GM19463 (cell line): ENCODE measurements around the gene COPA.

Experiments
- ATAC-seq: cut with Tn5 transposase; IDR thresholded peaks from one replicate; pipeline ENCODE4 v1.9.1; 2021; ENCODE audit warnings: mild to moderate bottlenecking, moderate library complexity; ENCODE audit not compliant: unreplicated experiment

Gene COPA

GRCh38 chr1:160363010-160363409 lies 20.0 kb upstream of the COPA start:
- no peak for ATAC-seq

- no peak for ATAC-seq
These were observed 19.3 kb upstream of the COPA start for GRCh38 chr1:160362168-160362957.

- ATAC-seq = no peak
These were observed 18.7 kb upstream of the COPA start for GRCh38 chr1:160361814-160362167.

- ATAC-seq = no peak
These were observed 18.1 kb upstream of the COPA start for GRCh38 chr1:160361199-160361598.

- ATAC-seq = no peak
These were observed 17.2 kb upstream of the COPA start for GRCh38 chr1:160360227-160360695.

DNA sequence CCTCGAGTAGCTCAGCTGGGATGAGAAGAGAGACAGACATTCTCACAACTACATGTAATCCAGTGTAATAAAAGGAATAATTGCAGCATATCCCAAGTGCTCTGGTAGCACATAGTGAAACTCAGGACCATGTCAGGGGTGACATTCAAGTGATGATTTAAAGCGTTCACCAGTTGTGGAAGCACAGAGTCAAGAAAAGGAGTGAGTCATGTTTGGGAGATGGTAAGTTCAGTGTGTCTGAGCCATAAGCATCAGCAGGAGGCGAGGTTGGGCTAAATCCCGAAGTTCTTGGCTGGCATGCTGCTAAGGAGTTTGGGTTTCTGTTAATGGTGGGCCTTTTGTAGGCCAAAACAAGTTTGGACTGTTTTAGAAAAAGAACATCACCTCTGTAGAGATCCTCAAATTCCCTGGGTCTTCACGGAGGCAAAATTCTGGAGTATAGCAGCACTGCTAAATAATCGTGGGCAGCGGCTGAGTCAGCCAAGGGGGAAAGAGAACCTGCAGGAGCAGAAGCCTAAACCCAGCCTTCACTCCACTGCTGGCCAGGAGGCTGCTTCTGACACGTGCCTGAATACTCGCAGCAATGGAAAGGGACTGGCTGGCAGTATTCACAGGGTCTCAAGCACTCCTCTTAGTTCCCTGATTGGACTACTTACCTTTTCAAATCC lies 16.6 kb upstream of the COPA start:
- ATAC-seq = no peak

DNA sequence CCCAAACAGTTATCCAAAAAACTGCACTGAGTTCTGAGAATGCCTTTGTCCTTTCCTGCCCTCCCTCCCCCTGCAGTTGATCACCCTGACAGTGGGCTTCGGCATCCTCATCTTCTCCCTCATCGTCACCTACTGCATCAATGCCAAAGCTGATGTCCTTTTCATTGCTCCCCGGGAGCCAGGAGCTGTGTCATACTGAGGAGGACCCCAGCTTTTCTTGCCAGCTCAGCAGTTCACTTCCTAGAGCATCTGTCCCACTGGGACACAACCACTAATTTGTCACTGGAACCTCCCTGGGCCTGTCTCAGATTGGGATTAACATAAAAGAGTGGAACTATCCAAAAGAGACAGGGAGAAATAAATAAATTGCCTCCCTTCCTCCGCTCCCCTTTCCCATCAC lies 15.0 kb upstream of the COPA start:
- no peak for ATAC-seq

DNA sequence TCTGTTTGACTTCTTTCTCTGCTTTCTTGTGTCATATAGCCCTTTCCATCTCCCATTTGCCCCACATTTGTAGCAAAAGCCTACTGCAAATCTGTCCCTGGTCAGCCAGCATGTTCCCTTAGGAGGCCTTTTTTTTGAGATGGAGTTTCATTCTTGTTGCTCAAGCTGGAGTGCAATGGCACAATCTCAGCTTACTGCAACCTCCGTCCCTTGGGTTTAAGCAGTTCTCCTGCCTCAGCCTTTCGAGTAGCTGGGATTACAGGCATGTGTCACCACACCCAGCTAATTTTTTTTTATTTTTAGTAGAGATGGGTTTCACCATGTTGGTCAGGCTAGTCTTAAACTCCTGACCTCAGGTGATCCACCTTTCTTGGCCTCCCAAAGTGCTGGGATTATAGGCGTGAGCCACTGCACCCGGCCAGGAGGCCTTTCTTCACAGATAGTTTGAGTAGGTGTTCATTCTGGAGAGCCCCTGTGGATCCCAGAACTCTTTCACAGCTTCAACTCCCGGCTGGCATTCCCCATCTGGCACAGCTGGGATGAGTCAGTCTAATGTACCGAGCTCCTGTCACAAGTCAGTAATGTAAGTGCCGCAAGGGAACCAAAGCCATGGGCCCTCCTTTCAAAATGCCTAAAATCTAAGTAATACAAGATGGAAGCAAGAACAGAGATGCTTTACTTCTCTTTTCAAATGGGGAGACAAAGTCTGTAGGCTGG lies 14.4 kb upstream of the COPA start:
- no peak for ATAC-seq

- ATAC-seq = no peak
These were observed 11.4 kb upstream of the COPA start for GRCh38 chr1:160354388-160354985.

GRCh38 chr1:160353223-160353622 lies 10.2 kb upstream of the COPA start:
- no peak for ATAC-seq

- ATAC-seq = no peak
These were observed 9.5 kb upstream of the COPA start for GRCh38 chr1:160352555-160352954.

DNA sequence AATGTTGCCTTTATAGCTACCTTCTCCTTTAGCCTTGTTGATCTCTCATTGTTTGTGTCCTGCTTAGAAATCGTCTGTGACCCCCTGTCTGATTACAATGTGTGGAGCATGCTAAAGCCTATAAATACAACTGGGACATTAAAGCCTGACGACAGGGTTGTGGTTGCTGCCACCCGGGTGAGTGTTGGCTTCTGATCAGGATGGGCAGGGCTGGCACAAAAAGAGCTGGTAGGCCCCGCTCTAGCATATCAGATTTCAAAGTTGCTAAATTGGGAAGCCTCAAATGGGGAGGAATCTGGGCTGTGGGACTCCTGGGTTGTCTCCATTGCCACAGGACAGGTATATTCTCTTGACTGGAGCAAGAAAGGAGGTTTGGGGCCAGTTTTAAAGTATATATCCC lies 8.6 kb upstream of the COPA start:
- no peak for ATAC-seq

DNA sequence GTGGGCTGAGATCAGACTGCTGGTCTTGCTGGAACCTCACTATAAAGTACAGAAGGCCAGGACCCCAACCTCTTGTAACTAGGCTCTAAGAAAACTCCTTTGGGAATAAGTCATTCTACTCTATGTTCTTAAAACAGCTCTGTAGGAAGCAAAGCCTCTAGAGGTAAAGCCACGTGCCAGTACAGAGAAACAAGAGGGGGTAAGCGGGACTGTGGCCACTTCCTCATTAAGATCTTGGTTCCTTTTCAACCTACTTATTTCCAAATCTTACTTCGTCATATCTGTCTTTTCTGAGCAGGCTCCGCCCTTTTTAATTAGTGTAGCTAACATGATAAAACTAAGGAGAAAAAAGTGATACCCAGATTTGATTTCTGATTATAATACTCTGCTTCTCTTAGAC lies 3.9 kb upstream of the COPA start:
- ATAC-seq = no peak

DNA sequence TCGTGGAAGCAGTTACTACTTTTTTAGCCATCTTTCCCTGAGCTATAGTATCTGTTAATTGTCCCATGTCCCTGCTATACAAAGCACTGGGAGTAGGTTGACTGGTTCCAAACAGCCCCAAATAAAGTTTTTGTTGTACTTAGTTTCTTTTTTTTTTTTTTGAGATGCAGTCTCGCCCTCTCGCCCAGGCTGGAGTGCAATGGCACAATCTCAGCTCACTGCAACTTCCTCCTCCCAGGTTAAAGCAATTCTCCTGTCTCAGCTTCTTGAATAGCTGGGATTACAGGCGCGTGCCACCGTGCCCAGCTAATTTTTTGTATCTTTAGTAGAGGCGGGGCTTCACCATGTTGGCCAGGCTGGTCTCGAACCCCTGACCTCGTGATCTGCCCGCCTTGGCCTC lies 3.4 kb upstream of the COPA start:
- ATAC-seq = no peak

GRCh38 chr1:160344936-160345335 lies 1.9 kb upstream of the COPA start:
- ATAC-seq = no peak

DNA sequence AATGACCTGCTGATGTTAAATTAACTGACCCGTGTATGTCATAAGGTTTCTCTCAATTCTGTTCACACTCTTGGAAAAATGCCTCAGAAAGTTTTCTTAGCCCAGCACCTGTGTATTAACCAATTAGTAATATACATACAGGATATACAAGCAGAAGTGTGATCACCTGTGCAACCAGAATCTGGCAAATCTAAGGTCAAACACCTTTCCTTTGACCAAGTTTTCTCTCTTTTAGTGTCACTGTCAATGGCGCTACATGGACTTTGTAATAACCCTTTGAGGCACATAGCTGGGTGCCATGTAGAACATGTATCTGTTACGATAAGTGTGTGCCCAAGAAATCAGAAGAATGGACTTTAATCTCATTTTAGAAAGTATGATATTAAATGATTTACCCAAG lies 1.2 kb upstream of the COPA start:
- no peak for ATAC-seq

DNA sequence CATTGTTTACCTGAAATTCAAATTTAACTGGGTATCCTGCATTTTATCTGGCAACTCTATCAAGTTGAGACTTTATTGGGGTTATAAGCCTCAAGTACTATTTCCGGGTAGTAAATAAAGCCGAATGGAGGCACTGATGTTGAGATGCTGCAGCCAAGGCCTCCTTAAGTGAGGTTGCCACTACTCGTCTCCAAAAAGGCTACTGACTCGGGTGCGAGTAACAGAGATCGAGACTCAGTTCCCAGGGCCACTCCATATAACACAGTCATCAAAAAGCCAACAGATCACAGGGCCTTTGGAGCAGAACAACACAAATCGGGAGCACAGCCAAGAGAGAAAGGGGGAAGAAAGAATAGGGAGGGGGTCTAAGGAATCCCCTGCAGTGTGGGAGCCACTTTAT lies 524 bp downstream of the COPA start:
- no peak for ATAC-seq

- ATAC-seq = no peak
These were observed 2.2 kb downstream of the COPA start for GRCh38 chr1:160340866-160341265.

- ATAC-seq = no peak
These were observed 2.9 kb downstream of the COPA start for GRCh38 chr1:160340146-160340545.

GRCh38 chr1:160338580-160338979 lies 4.5 kb downstream of the COPA start:
- ATAC-seq = no peak

GRCh38 chr1:160332516-160332915 lies 10.5 kb downstream of the COPA start:
- no peak for ATAC-seq

DNA sequence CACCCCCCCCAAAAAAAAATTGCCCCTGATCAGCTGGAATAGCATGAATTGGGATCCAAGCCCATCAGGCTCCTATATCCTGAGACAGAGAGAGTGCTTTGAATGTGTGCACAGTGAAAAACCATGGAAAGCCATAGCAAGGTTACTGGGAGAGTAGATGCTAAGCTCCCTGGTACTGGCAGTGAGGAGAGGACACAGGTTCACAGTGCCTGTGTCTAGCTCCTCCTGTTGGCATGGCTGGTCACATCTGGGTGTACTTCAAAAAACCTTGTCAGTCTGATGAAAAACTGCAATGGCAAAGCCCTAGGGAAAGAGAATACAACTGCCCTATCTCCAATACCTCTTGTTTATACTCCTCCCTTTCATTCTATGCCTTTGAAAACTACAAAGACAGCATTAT lies 12.9 kb downstream of the COPA start:
- no peak for ATAC-seq
